Tibial nerve (tissue), 4 donors: Measurements from ENCODE around the gene TNIP2.

Experiments
- CTCF ChIP-seq, 5 experiments: fragments of 200-600 bp in 3 of 5; fragments of 450-650 bp in 2 of 5; sonication (generic) in 3 of 5; IDR thresholded peaks; one replicate each; pipeline ENCODE4 v1.5.1; 2016 to 2019; ENCODE audit warnings: antibody characterized with exemption in 5 of 5, mild to moderate bottlenecking in 3 of 5, moderate library complexity in 2 of 5
- EP300 ChIP-seq, 2 donors: sonication (generic); formaldehyde crosslinking; IDR thresholded peaks; one replicate each; pipeline ENCODE4 v1.6.1; 2017; ENCODE audit warnings: antibody characterized with exemption in 2 of 2, mild to moderate bottlenecking in 1 of 2
- POLR2A ChIP-seq, 2 donors: fragments of 450-650 bp; IDR thresholded peaks; one replicate each; pipeline ENCODE4 v1.6.1; 2017; ENCODE audit warnings: antibody characterized with exemption in 2 of 2, mild to moderate bottlenecking in 2 of 2, moderate library complexity in 2 of 2

DNA sequence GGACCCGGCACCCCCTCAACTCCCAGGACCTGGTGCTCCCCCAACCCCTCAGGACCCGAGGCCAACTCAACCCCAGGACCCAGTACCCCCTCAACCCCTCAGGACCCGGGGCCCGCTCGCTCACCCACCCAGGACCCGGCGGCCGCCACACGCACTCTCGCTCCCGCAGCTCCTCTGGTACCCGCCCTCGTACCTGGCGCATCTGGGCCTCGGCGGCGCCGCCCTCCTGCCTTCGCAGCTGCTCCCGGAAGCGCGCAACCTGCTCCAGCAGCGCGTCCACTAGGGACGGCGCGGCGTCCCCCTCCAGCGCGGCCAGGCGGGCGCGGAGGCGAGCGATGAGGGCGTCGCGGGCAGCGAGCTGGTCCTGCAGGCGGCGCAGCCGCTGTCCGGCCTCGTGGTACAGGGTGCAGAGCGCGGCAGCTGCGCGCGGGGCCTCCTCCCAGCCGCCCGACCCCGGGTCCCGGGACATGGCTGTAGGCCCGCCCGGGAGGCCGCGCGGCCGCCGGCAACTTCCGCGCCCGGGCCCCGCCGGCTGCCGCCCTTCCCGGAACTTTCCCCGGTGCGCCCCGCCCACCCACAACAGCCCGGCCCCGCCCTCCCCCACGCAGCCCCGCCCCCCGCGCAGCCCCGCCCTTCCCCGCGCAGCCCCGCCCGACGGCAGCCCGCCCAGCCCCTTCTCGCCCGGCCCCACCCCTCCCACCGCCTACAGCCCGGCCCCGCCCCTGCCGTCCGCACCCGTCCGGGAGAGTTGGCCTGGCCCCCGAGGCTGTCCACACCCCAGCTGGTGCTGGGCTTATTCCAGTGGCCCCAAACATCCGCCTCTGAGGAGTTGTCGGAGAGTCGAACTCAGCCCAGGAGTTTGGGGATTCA, at the start of gene TNIP2:
- TF ChIP-seq CTCF (IDR thresholded peaks at IDR 0.05) (peak; percentile 25 to 74 (median 38)), POLR2A (IDR thresholded peaks at IDR 0.05) (peak; percentile 10 to 55), EP300 (IDR thresholded peaks at IDR 0.05) (peak in 1 of 2 donors; percentile 28)
